IPS-20b (cell line): ENCODE results near the gene AGAP1.

Experiments
- H3K27ac ChIP-seq: one replicate; pipeline ENCODE4 v1.5.1; 2013; ENCODE audit warnings: low read length
- H3K27me3 ChIP-seq: 2 replicates; pipeline ENCODE4 v1.6.1; 2013; ENCODE audit warnings: mild to moderate bottlenecking, low read length, inconsistent platforms; ENCODE audit not compliant: insufficient read depth
- H3K36me3 ChIP-seq: 2 replicates; pipeline ENCODE4 v1.6.1; 2013; ENCODE audit warnings: low read depth, mild to moderate bottlenecking, inconsistent platforms, low read length, moderate library complexity; ENCODE audit not compliant: insufficient read depth
- H3K4me1 ChIP-seq: 2 replicates; pipeline ENCODE4 v1.6.1; 2013; ENCODE audit warnings: mild to moderate bottlenecking, control low read depth, inconsistent platforms, low read length, moderate library complexity; ENCODE audit not compliant: insufficient read depth
- H3K4me3 ChIP-seq: 2 replicates; pipeline ENCODE4 v1.5.1; 2013; ENCODE audit warnings: mild to moderate bottlenecking, low read length, inconsistent platforms
- H3K9ac ChIP-seq: 2 replicates; pipeline ENCODE4 v1.6.1; 2013; ENCODE audit warnings: low read depth, mild to moderate bottlenecking, inconsistent platforms, low read length, moderate library complexity
- H3K9me3 ChIP-seq: 2 replicates; pipeline ENCODE4 v1.6.1; 2013; ENCODE audit warnings: mild to moderate bottlenecking, low read depth, low read length, inconsistent platforms; ENCODE audit not compliant: insufficient read depth

The AGAP1 gene

DNA sequence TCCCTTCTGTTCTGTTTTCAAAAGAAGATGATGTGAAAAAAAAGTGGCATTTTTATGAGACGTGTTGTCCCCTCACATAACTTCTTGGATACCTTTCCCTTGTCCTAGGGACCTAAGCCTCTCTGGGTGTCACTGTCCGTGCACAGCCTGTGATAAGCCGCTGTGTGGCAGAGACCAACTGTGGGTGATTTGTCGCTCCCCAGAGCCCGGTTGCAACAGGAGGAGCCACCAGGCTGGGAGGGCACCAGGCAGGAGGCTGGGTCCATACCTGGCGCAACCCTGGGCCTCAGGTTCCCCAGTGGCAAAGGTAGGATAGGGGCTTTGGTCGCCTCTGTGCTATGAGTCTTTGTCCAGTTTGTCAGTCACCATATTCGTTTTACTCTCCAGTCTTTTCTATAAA, 82.1 kb downstream of the AGAP1 start:
- Histone ChIP-seq H3K4me3 (no peak overlapping the region), H3K4me1 (peaks cover 20% of the 10 kb centered on the region; the same call in 1 of the 2 replicates), H3K9ac (no peak overlapping the region), H3K36me3 (no peaks in the 10 kb centered on the region), H3K27ac (no peak overlapping the region), H3K9me3 (no peaks in the 10 kb centered on the region), H3K27me3 (no peaks in the 10 kb centered on the region)

DNA sequence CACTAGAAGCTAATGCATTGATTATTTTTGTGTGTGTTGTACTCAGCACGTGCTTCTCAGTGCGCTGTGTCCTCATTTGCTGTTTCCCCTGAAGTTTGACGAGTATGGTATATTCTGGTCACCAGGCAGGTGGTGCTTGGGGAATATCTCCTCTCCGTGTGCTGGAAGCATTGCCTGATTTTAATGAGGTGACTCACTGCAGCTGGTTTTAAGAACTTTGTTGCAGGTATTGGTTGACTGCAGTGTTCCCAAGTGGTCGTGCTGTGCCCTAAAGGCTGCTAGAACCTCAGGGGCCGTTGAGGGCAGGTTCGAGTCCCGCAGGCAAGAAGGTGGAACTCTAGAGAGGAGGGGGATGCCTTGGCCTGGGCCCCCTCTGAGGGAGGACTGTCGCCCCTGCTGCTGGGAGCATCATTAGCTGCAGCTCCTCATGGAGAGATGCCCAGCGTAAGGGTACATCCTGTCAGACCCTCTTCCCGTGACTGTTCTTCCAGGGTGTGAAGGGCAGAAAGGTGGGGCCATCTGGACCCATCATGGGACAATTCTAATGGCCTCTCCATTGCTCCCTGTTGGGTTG, 82.6 kb downstream of the AGAP1 start:
- no peaks in the 10 kb centered on the region for H3K9me3 ChIP-seq
- no peak overlapping the region for H3K9ac ChIP-seq
- H3K27ac ChIP-seq = no peak overlapping the region
- H3K36me3 ChIP-seq = no peaks in the 10 kb centered on the region
- H3K4me1 ChIP-seq = peaks cover 20% of the 10 kb centered on the region; the same call in 1 of the 2 replicates
- H3K4me3 ChIP-seq = no peak overlapping the region
- no peaks in the 10 kb centered on the region for H3K27me3 ChIP-seq

DNA sequence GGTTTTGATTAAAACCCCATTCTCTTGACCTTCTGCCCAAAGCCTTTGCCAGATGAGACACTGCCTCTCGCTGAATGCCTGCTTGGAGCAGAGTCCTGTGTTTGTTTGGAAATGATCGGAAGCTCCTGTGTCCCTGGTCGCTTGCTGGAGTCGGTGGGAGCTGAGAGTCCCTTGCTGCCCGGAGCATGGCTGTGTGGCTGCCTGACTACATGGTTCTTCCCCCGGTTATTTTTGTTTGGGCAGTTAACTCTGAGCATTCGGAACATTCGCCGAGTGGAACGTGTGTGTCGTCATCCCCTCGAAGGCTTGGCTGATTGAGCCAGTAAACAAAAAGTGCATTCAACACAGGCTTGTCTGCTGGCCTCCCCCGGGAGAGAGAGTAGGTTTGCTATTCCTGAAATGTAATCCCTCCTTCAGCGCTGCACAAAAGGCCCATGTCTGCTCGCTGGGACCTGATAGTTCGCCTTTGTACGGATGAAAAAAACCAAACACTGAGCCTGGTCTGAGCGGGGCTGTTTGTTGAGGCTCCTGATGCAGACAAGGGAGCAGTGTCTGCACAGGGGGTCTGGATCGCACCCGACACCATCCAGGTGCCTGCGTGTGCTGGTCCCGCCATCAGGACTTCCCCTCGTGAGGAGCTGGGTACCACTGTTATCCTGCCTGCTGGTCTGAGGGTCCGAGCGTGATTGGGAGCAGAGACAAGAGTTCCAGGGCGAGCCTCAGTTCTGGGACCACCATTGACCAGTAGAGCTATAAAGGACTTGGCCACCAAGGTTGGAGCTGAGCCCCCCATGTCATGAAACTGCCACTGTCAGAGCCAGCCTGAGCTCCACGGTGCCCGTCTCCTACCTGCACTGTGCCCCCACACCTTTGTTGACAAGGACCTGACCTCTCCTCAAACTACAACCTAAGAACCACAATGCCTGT, 83.8 kb downstream of the AGAP1 start:
- Histone ChIP-seq H3K36me3 (no peaks in the 10 kb centered on the region), H3K4me1 (peaks cover 17% of the 10 kb centered on the region; the same call in 1 of the 2 replicates), H3K27ac (no peak overlapping the region), H3K9ac (peak overlapping the region; percentile 34; the same call in 1 of the 2 replicates), H3K4me3 (no peak overlapping the region; the same call in 1 of the 2 replicates), H3K27me3 (no peaks in the 10 kb centered on the region), H3K9me3 (no peaks in the 10 kb centered on the region)

DNA sequence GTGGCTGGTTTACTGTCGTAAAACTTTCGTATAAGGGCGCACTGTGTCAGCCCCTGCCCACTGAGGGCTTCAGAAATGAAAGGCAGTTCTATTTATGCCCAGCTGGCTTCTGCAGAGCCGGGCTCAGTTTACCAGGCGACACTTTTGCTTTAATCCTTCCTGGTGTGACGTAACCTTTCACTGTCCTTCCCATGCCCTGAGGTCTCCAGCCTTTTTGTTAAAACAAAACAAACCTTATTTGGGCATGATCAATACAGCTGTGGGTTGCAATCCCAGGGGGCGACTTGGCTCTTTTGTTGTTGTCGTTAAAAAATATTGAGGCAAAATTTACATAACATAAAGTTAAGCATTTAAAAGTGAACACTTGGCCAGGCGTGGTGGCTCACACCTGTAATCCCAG, 85.3 kb downstream of the AGAP1 start:
- Histone ChIP-seq H3K4me1 (peaks cover 7% of the 10 kb centered on the region; the same call in 1 of the 2 replicates), H3K27me3 (no peaks in the 10 kb centered on the region), H3K27ac (no peak overlapping the region), H3K4me3 (no peak overlapping the region), H3K9ac (peak overlapping the region; percentile 37; the same call in 1 of the 2 replicates), H3K9me3 (no peaks in the 10 kb centered on the region), H3K36me3 (no peaks in the 10 kb centered on the region)

DNA sequence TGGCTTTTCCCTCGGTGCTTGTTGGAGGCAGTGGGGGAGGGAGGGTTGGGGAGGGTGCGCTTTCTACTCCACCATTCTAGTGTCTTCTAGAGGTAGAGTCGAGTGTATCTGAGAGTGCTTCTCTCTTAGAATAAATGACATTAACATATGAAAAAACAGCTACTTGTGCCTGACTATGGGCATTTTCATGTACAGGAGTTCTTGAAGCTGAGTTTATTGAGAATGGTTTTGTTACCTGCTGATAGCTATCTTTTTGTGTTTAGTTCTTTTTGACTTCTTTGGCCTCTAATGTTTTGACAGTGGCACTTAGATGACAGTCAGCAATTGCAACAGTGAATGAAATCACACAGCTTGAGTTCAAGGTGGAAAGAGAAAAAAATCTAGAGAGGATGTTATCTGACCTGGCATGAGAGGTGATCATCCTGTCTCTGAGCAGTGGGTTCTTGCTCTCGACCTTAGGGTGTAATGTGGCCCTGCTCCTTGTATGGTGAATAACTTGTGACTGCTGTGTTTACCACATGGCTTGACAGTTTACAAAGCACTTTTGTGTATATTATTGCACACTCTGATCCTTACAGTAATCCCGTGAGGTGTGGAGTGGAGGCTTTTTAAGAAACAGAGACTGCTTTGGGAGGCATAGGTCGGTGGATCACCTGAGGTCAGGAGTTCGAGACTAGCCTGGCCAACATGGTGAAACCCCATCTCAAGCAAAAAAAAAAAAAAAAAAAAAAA, 86.7 kb downstream of the AGAP1 start:
- no peak overlapping the region for H3K9ac ChIP-seq
- H3K4me3 ChIP-seq = no peak overlapping the region
- peaks cover 17% of the 10 kb centered on the region for H3K4me1 ChIP-seq
- no peaks in the 10 kb centered on the region for H3K9me3 ChIP-seq
- no peaks in the 10 kb centered on the region for H3K36me3 ChIP-seq
- no peak overlapping the region for H3K27ac ChIP-seq
- H3K27me3 ChIP-seq = no peaks in the 10 kb centered on the region

DNA sequence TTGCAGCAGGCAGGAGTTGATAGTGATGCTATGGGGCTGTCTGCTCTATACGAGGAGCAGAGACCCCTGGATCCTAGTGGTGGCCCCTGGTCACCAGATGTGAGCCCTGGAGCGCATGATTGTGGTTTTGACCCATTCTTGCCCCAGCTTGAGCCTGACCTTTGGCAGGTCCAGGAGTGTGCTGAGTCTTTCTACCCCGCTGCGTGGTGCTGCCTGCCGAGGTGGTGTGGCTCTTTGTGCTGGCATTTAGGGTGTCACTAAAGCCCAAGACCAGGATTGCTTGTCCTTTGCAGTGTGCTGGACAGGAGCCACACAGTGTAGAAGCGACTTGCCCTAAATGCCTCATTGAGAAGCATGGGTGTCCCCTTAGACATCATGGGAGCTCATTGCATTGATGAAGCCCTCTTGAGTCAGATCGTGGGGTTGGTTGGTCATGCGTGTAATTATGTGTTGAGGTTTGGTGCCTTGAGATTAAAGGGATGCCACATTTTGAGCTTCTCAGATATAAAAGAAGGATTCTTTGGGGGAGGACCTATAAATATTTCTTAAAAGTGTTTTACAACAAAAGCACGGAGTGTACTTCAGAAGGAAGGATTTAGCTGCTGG, 88.3 kb downstream of the AGAP1 start:
- no peaks in the 10 kb centered on the region for H3K27me3 ChIP-seq
- H3K4me1 ChIP-seq = peaks cover 33% of the 10 kb centered on the region
- H3K4me3 ChIP-seq = no peak overlapping the region
- H3K9me3 ChIP-seq = no peaks in the 10 kb centered on the region
- H3K27ac ChIP-seq = no peak overlapping the region
- no peak overlapping the region for H3K9ac ChIP-seq
- no peaks in the 10 kb centered on the region for H3K36me3 ChIP-seq

DNA sequence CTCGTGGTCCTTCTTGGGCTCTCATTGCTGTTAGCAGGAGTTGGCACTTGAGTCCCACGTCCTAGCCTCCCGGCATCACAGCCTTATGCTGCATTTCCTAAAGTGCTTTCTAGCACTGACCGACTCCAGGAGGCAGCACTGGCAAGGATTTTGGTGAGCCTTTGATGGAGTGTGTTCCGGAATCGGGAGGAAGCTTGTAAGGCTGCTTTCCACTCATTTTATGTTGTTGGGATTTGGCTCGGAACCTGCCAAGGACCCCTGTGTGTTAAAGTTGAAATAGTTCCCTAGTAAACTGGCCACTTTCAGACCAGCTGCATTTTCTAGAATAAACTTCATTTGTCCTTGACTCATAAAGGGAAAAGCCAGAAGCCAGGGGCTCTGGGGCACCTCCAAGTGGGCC, 88.9 kb downstream of the AGAP1 start:
- Histone ChIP-seq H3K36me3 (no peaks in the 10 kb centered on the region), H3K9ac (no peak overlapping the region; the same call in 1 of the 2 replicates), H3K4me1 (peaks cover 33% of the 10 kb centered on the region), H3K9me3 (no peaks in the 10 kb centered on the region), H3K4me3 (no peak overlapping the region), H3K27me3 (no peaks in the 10 kb centered on the region), H3K27ac (no peak overlapping the region)

DNA sequence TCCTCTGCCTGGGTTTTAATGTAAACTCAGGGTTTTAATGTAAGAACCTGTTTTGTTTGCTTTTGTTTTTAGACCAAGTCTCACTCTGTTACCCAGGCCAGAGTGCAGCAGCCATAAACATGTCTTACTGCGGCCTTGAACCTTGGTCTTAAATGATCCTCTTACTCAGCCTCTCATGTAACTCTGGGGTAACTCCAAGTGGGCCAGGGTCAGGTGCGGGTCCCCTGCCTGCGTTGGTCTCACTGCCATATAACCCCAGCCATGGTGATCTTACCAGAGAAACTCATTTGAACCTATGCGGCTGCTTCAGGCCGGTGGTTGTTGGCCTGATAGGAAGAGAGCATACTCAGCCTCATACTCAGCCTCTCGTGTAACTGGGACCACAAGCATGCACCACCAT, 89.3 kb downstream of the AGAP1 start:
- H3K9me3 ChIP-seq = no peaks in the 10 kb centered on the region
- H3K27ac ChIP-seq = no peak overlapping the region
- peaks cover 33% of the 10 kb centered on the region for H3K4me1 ChIP-seq
- H3K9ac ChIP-seq = no peak overlapping the region; the same call in 1 of the 2 replicates
- H3K36me3 ChIP-seq = no peaks in the 10 kb centered on the region
- H3K27me3 ChIP-seq = no peaks in the 10 kb centered on the region
- no peak overlapping the region for H3K4me3 ChIP-seq

DNA sequence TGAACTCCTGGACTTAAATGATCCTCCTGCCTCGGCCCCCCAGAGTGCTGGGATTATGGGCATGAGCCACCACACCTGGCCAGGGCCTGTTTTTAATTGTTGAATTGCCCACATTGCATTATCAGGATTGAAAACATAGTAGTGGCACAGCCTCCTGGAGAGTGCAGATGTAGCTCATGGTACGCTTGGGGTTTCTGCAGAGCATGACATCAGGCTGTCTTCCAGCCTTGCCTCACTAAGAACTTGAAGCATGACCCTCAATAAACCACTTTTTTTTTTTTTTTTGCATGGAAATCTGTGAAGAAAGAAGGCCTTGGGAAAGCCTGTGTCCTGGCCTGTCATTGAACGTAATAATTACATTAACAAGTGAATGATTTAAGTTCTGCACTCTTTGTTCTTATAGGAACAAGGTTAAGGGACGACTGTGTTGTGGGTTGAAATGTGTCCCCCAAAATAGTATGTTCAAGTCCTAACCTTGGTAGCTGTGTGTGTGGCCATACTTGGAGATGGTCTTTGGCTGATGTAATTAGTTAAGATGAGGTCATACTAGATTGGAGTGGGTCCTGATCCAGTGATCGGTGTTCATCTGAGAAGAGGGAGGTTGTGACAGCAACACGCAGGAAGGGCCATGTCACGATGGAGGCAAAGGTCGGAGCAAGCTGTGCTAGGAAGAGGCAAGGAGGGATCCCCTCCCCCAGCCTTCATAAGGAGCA, 90.2 kb downstream of the AGAP1 start:
- Histone ChIP-seq H3K9ac (no peak overlapping the region), H3K27ac (no peak overlapping the region), H3K4me3 (no peak overlapping the region), H3K36me3 (no peaks in the 10 kb centered on the region), H3K27me3 (no peaks in the 10 kb centered on the region), H3K9me3 (no peaks in the 10 kb centered on the region), H3K4me1 (peaks cover 33% of the 10 kb centered on the region)

DNA sequence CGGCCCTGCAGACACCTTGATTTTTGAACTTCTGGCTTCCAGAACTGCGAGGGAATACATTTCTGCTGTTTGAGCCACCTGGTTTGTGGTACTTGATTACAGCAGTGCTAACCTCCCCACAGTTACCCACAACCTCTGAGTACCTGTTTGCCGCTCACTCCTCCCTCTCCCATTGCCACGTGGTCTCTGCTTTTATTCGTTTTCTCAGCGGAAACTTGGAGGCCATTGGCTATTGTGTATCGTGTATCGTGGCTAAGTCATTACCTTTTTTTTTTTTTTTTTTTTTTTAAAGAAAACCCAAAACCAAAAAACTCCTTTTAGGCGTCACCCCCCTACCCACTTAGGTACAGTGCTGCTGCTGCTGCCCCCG, 90.8 kb downstream of the AGAP1 start:
- H3K9me3 ChIP-seq = no peaks in the 10 kb centered on the region
- no peaks in the 10 kb centered on the region for H3K36me3 ChIP-seq
- no peaks in the 10 kb centered on the region for H3K27me3 ChIP-seq
- peaks cover 33% of the 10 kb centered on the region for H3K4me1 ChIP-seq
- no peak overlapping the region for H3K27ac ChIP-seq
- no peak overlapping the region for H3K9ac ChIP-seq
- no peak overlapping the region for H3K4me3 ChIP-seq

DNA sequence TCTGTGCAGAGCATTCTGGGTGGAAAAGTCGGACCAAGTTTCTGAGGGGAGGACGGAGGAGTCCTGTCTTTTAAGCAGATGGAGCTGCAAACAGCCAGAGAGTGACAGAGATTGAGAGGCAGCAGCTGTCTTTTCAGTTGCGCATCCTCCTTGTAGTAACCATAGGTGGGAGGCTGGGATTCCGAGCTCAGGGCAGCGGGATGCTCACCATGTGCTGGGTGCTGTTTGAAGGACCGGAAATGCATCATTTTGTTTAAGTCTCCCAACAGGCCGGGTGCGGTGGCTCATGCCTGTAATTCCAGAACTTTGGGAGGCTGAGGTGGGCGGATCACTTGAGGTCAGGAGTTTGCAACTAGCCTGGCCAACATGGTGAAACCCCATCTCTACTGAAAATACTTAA, 93.4 kb downstream of the AGAP1 start:
- Histone ChIP-seq H3K27ac (no peak overlapping the region), H3K27me3 (no peaks in the 10 kb centered on the region), H3K4me1 (peaks cover 27% of the 10 kb centered on the region), H3K4me3 (no peak overlapping the region), H3K9me3 (no peaks in the 10 kb centered on the region), H3K9ac (no peak overlapping the region), H3K36me3 (no peaks in the 10 kb centered on the region)
